LNCaP clone FGC (cell line): ENCODE data around the gene GRXCR1.

Experiments
- DNase-seq: peaks from one replicate; pipeline ENCODE4 v3.0.0-alpha.2; 2011; ENCODE audit warnings: low read depth
- H3K4me3 ChIP-seq: 2 replicates; pipeline ENCODE4 v1.5.1; 2011; ENCODE audit warnings: mild to moderate bottlenecking, low read depth, low read length, control low read depth
- CTCF ChIP-seq: IDR thresholded peaks from 2 replicates; pipeline ENCODE4 v1.5.1; 2012; ENCODE audit warnings: mild to moderate bottlenecking; ENCODE audit not compliant: control insufficient read depth, insufficient read depth; ENCODE audit errors: extremely low read depth

The GRXCR1 gene

DNA sequence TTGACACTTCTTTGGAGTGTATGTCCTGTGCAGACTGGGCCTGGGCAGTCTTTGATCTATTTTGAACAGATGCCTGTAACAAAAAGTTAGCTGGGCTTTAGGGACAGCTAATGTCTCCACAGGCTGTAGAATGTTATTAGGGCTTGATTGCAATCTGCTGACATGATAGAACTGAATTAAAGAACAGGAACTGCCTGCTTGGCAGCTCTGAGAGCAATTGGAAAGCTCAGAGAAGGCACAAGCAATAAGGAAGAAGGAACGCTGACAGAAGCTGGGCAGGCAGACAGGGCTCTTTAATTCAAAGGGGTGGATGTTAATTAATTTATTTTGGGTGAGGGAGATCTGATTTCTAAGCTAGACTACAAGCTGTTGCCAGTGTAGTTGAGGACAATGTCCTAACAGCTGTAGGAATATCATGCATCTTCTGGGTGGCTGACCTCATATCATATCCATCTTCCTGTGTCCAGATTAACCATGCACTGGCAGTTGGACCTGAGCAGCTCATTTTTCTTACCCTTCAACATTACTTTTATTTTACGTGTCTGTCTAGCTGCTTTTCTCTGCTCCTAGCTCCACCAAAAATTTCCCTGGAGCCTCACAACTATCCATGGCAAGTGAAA lies 20.7 kb upstream of the GRXCR1 start:
- TF ChIP-seq CTCF = no peak
- no peak overlapping the region for H3K4me3 ChIP-seq
- DNase-seq = peak; percentile 89

- TF ChIP-seq CTCF = no peak
- no peak overlapping the region for H3K4me3 ChIP-seq
- no peak for DNase-seq
Observed at GRCh38 chr4:42878863-42879262, 13.7 kb upstream of the GRXCR1 start.

- H3K4me3 ChIP-seq = no peak overlapping the region
- TF ChIP-seq CTCF = no peak
- DNase-seq = no peak
Observed at GRCh38 chr4:42881253-42881652, 11.3 kb upstream of the GRXCR1 start.

DNA sequence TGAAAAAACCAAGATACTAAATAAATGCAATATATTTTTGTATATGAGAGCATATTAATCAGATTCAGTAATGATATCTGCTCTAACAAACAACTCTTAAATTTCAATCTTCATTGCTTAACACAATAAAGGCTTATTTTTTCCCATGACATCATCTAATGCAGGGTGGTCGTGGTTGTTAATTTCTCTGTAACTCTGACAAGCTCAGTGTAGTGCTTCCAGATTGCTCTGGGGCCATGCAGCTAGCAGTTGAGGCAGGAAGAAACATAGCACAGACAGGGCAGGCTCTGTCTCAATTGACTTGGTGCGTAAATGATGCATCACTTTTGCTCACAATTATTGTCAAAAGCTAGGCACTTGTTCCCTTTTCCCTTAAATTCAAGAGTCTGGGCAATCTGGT lies 869 bp upstream of the GRXCR1 start:
- no peak overlapping the region for H3K4me3 ChIP-seq
- no peak for TF ChIP-seq CTCF
- no peak for DNase-seq

GRCh38 chr4:42895452-42895851 lies 2.9 kb downstream of the GRXCR1 start:
- TF ChIP-seq CTCF = no peak
- DNase-seq = no peak
- no peak overlapping the region for H3K4me3 ChIP-seq

DNA sequence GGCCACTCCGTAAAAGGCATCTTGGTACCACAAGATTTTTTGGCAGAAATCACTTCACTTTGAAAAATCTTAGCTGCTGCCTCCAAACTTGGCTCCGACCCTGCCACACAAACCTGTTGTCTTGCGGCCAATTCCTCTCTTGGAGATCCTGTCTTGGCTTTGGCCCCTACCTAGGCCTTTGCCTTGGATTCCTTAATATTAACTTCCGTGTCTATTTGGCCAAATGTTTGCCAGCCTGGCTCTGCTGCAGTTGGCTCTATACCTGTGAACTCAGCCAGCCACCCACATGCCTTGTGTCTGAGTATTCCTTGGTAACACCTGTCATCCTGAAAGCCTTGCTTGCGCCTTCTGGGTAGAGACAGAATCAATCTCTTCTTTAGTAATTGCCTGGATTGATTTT lies 12.5 kb downstream of the GRXCR1 start:
- H3K4me3 ChIP-seq = no peak overlapping the region
- DNase-seq = peak; percentile 82
- no peak for TF ChIP-seq CTCF

- no peak for TF ChIP-seq CTCF
- no peak for DNase-seq
- no peak overlapping the region for H3K4me3 ChIP-seq
Observed at GRCh38 chr4:42905591-42905990, 13.1 kb downstream of the GRXCR1 start.
